Gastroesophageal sphincter (tissue), 4 donors: ENCODE results near the gene INPP1. TPM values are rescaled to one million over a fixed set of nuclear protein-coding genes. Genes with fewer than 3 reads are reported as not detected.

Experiments used
- ATAC-seq: fragments of 150-250 bp; one replicate; pipeline ENCODE4 v1.9.1; 2016; ENCODE audit warnings: mild to moderate bottlenecking, moderate library complexity
- H3K27ac ChIP-seq, 4 donors: fragments of 200-600 bp; sonication (generic) in 3 of 4; 1 replicate in 3 of 4; 2 replicates in 1 of 4; pipeline ENCODE4 v1.5.1; 2016 to 2019
- H3K27me3 ChIP-seq: fragments of 200-600 bp; sonication (generic); one replicate; pipeline ENCODE4 v1.5.1; 2019
- H3K36me3 ChIP-seq, 2 donors: fragments of 200-600 bp; sonication (generic); one replicate each; pipeline ENCODE4 v1.5.1; 2019; ENCODE audit warnings: control low read depth in 1 of 2
- H3K4me1 ChIP-seq, 3 donors: fragments of 200-600 bp; sonication (generic); 1 replicate in 2 of 3; 2 replicates in 1 of 3; pipeline ENCODE4 v1.5.1; 2016 to 2019; ENCODE audit warnings: control low read depth in 2 of 3
- H3K4me3 ChIP-seq, 2 donors: fragments of 200-600 bp; sonication (generic); one replicate each; pipeline ENCODE4 v1.5.1; 2019; ENCODE audit warnings: mild to moderate bottlenecking in 1 of 2, moderate library complexity in 1 of 2
- H3K9me3 ChIP-seq, 3 donors: fragments of 200-600 bp; sonication (generic); one replicate each; pipeline ENCODE4 v1.5.1; 2017 to 2019; ENCODE audit warnings: control low read depth in 2 of 3
- CTCF ChIP-seq, 4 experiments: fragments of 200-600 bp in 2 of 4; fragments of 450-650 bp in 2 of 4; sonication (generic) in 1 of 4; IDR thresholded peaks; one replicate each; pipeline ENCODE4 v1.5.1; 2017 to 2019; ENCODE audit warnings: antibody characterized with exemption in 4 of 4, mild to moderate bottlenecking in 2 of 4, moderate library complexity in 2 of 4
- EP300 ChIP-seq: sonication (generic); formaldehyde crosslinking; IDR thresholded peaks from one replicate; pipeline ENCODE4 v1.6.1; 2017; ENCODE audit warnings: antibody characterized with exemption, mild to moderate bottlenecking
- POLR2A ChIP-seq, 2 donors: fragments of 450-650 bp; IDR thresholded peaks; one replicate each; pipeline ENCODE4 v1.6.1; 2017; ENCODE audit warnings: antibody characterized with exemption in 2 of 2, mild to moderate bottlenecking in 2 of 2, moderate library complexity in 1 of 2
- POLR2AphosphoS5 ChIP-seq: sonication (generic); formaldehyde crosslinking; IDR thresholded peaks from one replicate; pipeline ENCODE4 v1.6.1; 2017; ENCODE audit warnings: antibody characterized with exemption
- WGBS, 2 donors: methylation state at CpG; one replicate each; pipeline ENCODE4 v1.1.5; 2018; ENCODE audit warnings: low coverage in 1 of 2; 5-methylcytosine and 5-hydroxymethylcytosine counted together
- total RNA-seq, 4 donors: library from RNA; depleted of rRNA; stranded (reverse); fragments of >200 nt; gene quantifications; one replicate each; pipeline ENCODE4 v1.1.0, GENCODE V29; 2016

Gene INPP1
- total RNA-seq, 4 donors from 2014 or later, result 18.3 to 27.7 (median 22.9) TPM

GRCh38 chr2:190410166-190410565 lies 66.8 kb downstream of the INPP1 start:
- Histone ChIP-seq H3K4me3 (no peak overlapping the region), H3K9me3 (no peaks in the 10 kb centered on the region), H3K36me3 (no peaks in the 10 kb centered on the region), H3K4me1 (peaks cover 0 to 66% (median 5%) of the 10 kb centered on the region in 3 donors), H3K27ac (no peak overlapping the region), H3K27me3 (no peaks in the 10 kb centered on the region)
- no peak for ATAC-seq
- 67 to 78% methylated on average over 3 of the region's 3 CpGs for WGBS, 2 donors
- no peak for TF ChIP-seq EP300
- no peak for TF ChIP-seq POLR2AphosphoS5
- no peak for TF ChIP-seq CTCF (IDR thresholded peaks at IDR 0.05)
- no peak for TF ChIP-seq POLR2A (IDR thresholded peaks at IDR 0.05)

DNA sequence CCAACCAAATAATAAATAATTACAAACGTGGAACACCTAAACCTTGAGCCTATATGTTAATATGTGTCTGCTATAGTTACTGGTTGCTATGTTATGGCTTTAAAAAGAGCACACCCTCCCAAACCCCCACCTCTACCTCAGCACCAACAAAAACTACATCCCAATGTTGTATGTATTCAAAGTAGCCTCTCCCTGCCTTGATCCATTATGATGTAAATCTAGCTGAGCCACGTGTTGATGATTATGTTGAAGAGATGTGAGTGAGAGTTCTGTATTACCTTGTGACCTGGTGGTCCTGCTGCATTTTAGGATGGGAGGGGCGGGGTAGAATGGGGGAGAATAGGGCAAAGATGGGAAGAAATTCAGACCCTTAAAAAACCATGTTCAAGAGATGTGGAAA lies 69.6 kb downstream of the INPP1 start:
- Histone ChIP-seq H3K4me1 (peaks cover 0 to 84% (median 16%) of the 10 kb centered on the region in 3 donors), H3K27ac (peak overlapping the region in 1 of 4 donors; percentile 53), H3K4me3 (no peak overlapping the region), H3K9me3 (no peaks in the 10 kb centered on the region), H3K36me3 (no peaks in the 10 kb centered on the region), H3K27me3 (no peaks in the 10 kb centered on the region)
- ATAC-seq, result no peak
- 46 to 58% methylated on average over 2 to 3 of the region's 3 CpGs for WGBS, 2 donors
- TF ChIP-seq POLR2AphosphoS5 (no peak), EP300 (no peak), POLR2A (IDR thresholded peaks at IDR 0.05) (no peak), CTCF (IDR thresholded peaks at IDR 0.05) (no peak)

DNA sequence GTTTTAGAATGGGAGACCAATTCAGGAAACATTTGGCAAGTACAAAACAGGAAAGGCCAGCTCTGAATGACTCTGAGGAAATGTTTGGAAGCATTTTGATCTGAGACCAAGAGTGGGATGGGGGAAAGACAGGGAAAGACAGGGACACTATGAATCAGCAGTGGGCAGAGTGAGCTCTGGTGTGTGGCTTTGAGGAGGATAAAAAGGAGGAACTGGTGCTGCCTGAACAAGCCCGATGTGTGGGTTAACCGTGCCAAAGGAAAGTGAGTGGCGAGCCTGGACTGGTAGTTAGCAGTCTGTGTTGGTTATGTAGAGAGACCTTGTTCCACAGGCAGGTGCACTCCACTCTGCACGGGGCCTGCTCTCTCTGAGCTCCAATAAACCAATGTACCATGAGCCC lies 70.0 kb downstream of the INPP1 start:
- Histone ChIP-seq H3K36me3 (no peaks in the 10 kb centered on the region), H3K27me3 (no peaks in the 10 kb centered on the region), H3K4me3 (no peak overlapping the region), H3K27ac (peak overlapping the region in 1 of 4 donors; percentile 53), H3K9me3 (no peaks in the 10 kb centered on the region), H3K4me1 (peaks cover 0 to 88% (median 16%) of the 10 kb centered on the region in 3 donors)
- ATAC-seq, result no peak
- WGBS, 2 donors, result 71 to 75% methylated on average over 3 to 4 of the region's 4 CpGs
- TF ChIP-seq POLR2AphosphoS5 (no peak), POLR2A (IDR thresholded peaks at IDR 0.05) (no peak), CTCF (IDR thresholded peaks at IDR 0.05) (no peak), EP300 (no peak)

DNA sequence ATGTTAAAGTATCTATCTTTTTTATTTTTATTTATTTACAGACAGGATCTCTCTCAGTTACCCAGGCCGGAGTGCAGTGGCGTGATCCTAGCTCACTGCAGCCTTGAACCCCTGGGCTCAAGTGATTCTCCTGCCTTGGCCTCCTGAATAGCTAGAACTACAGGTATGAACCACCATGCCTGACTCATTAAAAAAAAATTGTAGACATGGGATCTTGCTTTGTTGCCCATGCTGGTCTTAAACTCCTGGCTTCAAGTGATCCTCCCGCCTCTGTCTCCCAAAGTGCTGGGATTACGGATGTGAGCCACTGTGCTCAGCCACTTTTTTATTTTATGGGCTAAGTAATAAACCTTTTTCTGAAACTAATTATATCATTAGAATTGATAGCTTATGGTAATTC lies 71.9 kb downstream of the INPP1 start:
- Histone ChIP-seq H3K4me3 (no peak overlapping the region), H3K36me3 (no peaks in the 10 kb centered on the region), H3K9me3 (no peaks in the 10 kb centered on the region), H3K27me3 (no peaks in the 10 kb centered on the region), H3K27ac (no peak overlapping the region), H3K4me1 (peaks cover 0 to 90% (median 12%) of the 10 kb centered on the region in 3 donors)
- WGBS, 2 donors, result 96% methylated on average over 4 of the region's 4 CpGs
- TF ChIP-seq EP300 (no peak), CTCF (IDR thresholded peaks at IDR 0.05) (no peak), POLR2AphosphoS5 (no peak), POLR2A (IDR thresholded peaks at IDR 0.05) (no peak)
- ATAC-seq, result no peak
